Retina (tissue), 1 donor: Measurements from ENCODE around the gene TCF21.
"Not testable (repeated sequence)": the region's sequence is repeated elsewhere in the genome, so short reads cannot be mapped to it uniquely, and the experiment has no call there.

Experiments used
- DNase-seq: peaks from one replicate; pipeline ENCODE4 v3.0.0-alpha.2; 2016

Gene TCF21

DNA sequence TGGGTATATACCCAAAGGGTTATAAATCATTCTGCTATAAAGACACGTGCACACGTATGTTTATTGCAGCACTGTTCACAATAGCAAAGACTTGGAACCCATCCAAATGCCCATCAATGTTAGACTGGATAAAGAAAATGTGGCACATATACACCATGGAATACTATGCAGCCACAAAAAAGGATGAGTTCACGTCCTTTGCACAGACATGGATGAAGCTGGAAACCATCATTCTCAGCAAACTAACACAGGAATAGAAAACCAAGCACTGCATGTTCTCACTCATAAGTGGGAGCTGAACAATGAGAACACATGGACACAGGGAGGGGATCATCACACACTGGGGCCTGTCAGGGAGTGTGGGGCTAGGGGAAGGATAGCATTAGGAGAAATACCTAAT lies 47.4 kb downstream of the TCF21 start:
- not testable (repeated sequence) for DNase-seq

DNA sequence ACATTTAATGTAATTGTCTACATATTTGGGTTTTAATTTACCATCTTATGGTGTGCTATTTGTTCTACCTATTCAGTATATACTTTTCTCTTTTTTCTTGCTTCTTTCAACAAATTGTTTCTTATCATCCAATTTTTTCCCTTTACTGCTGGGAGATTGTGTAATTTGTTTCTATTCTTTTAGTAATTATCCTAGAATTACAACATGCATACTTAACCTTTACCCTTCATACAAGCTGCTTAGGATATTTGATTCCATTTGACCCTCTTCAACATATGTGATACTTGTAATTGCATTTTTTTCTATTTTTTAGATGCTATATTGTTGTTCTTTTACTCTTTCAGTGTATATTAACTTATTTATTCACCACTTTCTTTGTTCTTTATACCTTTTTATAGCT lies 49.0 kb downstream of the TCF21 start:
- no peak for DNase-seq

DNA sequence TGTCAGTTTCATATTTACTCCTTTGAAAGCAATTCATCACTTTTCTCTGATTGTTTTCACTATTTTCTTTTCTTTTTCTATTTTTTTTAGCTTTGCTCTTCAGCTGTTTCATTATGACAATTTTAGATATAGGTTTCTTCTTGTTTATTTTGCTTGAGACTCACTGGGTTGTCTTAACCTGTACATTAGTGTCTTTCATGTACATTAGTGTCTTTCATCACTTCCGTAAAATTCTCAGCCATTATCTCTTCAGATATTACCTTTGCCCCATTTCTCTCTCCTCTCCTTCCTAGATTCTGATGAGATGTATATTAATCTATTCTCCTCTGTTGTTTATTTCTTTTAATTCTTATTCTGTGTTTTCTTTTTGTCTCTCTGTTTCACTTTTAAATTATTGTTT lies 49.6 kb downstream of the TCF21 start:
- DNase-seq, result no peak

DNA sequence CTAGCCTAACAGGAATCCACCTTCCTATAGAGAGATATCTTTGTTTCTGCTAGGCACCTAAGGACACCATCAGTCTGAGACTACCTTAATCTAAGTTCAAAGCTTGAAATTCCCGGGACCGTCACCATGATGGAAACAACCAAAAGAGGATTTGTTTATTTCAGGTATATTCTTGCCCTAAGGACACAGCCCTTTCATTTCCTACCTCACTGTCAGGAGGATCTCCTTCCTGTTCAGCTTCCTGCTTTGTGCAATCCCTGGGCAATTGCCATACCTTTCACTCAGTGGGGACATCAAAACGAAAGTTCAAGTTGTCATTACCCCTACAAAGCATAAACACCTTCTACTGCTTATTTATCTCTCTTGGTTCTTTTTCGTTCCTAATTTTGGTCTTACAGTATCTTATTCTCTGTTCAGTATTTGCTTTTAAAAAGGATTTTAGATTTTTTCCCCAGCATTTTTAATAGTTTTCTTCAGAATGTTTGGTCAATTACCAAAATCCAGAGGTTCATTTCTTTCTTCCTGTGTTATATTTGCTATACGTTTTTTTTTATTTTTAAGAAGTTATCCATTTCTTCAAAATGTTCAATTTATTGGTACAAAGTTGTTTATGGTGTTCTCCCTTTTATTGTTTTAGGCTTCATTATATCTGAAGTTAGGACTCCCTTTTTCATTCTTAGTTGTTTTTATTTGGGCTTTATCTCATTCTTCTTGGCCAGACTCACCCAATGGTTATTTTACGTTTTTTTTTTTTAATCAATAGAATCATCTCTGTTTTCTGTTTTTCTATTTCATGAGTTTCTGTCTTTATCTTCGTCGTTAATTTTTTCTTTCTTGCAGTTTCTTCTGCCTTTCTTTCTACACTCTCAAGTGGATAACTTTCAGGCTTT lies 51.1 kb downstream of the TCF21 start:
- DNase-seq, result no peak
